HG02798 (cell line): ENCODE results near the gene NPC2.

Source experiments
- ATAC-seq: cut with Tn5 transposase; IDR thresholded peaks from one replicate; pipeline ENCODE4 v1.9.1; 2021; ENCODE audit warnings: mild to moderate bottlenecking; ENCODE audit not compliant: unreplicated experiment, poor library complexity

The NPC2 gene

DNA sequence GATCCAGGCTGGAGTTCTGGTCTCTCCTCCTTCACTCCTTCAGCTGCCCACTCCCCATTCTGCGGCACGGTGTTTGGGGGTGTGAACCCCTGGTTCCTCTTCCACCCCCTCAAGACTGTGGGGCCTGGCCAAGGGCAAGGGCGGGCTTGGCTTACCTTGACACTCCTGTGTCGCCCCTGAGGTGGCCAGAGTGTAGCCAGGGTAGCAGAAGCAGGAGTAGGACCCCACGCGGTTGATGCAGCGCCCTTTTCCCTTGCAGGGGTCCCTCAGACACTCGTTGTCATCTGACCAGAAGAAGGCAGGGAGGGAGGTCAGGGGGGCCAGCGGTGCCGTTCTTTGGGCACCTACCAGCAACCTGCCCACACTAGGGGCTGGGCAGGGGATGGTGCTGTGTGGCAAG lies 28.7 kb upstream of the NPC2 start:
- ATAC-seq: no peak

DNA sequence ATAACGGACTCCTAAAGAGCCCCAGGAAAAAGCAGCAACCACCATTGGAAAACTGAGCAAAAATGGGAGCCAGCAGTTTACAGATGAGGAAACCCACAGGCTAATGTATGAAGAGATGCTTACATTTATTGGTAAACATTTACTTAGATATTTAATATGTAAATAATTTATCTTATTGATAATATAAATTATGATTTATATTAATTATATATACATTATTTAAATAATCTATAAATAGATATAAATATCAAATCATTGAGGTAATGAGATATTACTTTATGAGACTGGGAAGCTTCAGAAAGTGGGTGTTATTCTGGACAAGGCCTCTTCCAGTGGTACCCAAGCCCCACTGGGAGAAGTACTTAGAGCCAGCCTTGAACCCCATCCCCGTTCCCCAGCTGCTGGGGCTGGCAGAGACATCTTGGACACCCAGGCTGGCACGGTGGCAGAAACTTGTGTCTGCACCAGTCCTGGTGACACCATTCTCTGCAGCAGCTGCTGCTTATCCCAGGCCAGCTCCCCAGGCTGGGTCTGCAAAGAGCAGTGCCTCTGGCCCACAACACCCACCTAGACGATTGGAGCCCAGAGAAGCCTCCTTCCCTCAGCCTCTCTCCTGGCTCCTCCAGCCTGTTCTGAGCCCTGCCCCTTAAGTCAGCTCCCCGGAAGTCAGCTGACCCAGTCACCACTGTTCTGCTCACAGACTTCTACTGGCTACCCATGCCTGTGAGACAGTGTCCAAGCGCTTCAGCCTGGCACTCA lies 26.4 kb upstream of the NPC2 start:
- ATAC-seq: no peak

GRCh38 chr14:74518221-74518620 lies 25.1 kb upstream of the NPC2 start:
- no peak for ATAC-seq

GRCh38 chr14:74517731-74518130 lies 24.6 kb upstream of the NPC2 start:
- ATAC-seq: no peak

DNA sequence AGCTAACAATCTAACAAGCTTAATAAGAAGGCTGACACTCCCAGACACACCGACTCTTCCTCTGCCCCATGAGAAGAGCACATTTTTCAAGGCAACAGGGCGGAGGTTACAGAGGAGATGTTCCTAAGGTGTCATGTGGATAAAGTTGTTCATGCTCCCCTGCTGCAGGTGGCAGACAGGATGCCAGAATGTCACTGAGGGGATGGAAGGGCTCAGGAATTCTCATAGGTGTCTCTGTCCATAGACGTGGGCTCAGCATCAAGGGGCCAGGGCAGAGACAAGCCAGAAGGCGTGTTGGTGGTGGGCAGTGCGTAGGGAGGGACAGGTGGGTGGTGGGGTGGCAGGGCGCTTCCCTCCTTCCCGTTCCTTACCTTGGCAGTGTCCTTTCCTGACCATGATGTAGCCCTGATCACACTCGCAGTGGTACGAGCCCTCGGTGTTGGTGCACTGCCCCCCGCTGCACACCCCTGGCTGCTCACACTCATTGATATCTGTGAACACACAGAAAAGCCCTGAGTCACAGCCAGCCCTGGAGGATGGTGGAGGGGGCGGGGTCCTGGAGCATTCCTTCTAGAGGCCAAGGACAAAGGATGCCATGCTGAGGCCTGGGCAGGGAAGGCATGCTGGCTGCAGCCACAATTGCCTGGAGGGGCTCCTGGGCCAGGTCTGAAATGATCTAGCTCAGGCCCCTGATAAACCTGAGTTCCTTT lies 23.5 kb upstream of the NPC2 start:
- no peak for ATAC-seq

- no peak for ATAC-seq
These were observed 22.8 kb upstream of the NPC2 start for GRCh38 chr14:74515891-74516412.

DNA sequence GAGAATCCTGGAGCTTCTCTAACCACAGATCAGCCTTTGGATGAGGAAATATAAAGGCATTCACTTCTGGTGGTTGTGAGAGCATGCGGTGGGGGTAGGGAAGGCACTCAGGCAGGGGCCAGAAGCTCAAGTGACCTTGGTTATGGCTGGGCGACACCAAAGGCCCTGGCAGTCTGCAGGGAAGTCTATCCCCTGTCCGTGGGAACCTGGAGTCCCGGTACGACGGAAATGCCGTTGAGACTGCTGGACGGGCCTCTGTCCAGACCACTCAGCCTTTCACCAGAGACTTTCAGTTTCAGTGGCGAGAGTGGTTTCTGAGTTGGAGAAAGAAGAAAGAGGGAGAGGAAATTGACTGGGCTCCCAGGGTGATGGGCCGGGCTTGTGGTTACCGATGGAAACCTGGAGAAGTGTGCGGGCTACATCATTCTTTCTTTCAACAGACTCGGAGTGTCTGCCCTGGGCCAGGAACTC lies 21.4 kb upstream of the NPC2 start:
- no peak for ATAC-seq

DNA sequence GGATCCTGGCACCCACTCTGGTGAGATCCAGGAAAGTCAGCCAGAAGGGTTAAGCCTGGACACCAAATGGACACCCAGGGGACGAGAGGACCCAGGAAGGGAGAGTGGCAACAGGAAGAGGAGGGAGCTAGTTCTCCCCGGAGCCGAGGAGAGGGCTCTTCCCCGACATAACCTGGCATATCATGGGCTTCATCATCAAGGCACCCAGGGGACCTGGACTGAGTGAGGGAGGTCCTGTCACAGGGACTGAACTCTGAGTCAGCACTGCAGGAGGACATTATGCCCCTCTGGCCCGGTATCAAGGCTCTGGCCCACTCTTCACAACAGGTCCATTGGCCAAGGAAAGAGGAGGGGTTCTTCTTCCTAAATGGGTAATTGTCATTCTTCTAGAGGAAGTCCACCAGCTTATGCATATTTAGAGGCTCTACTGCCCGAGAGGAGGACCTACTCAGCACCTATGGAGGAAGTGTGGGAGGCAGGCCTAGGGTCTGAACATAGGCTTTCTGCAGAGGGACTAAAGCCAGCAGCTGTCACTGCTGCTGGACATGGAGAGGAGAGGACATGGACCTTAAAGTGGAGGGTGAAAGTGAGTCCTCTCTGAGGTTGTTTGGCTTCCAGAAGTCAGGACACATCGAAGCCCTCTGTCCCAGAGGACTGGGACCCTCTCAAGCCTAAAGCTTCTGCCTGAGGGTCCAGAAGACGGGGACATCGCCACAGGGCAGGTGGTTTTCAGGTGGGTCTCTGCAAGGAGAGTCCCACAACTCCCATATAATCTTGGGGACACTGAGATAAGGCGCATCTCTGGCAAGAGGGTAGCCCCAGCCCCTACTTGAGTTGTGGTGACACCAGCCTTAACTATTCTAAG lies 19.1 kb upstream of the NPC2 start:
- ATAC-seq: no peak

- ATAC-seq: no peak
These were observed 17.9 kb upstream of the NPC2 start for GRCh38 chr14:74510959-74511409.

DNA sequence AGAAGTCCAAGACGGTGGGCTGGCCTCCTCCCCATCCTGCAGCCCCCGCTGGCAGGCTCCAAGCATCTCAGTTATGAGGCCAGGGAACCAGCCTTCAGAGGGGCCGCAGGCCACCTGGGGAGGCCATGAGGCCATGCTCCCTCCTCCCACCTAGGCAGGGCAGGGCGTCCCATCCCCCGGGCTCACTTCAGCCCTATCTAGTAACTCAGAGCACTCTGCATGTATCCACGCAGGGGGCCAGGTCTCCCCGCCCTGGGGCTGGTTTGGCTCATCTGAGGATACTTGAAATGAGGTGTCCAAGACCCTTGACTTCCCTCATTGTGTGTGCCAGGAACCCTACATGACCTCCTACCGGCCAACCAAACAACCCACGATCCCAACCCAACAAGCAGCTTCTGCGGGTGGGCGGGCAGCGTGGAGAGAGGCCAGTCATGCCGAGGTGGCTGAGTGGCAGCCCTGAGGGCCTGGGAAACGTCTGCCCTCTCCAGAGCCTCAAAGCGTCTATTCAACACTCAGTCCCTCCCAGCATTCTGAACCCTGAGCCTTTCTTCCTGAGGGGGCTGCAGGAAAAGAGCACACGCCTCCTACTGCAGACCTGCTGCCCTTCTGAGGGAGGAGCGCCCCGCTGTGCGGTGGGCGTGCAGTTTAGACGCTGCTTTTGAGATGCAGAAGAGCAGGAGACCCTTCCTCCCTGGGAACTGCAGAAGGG lies 17.3 kb upstream of the NPC2 start:
- ATAC-seq: no peak

DNA sequence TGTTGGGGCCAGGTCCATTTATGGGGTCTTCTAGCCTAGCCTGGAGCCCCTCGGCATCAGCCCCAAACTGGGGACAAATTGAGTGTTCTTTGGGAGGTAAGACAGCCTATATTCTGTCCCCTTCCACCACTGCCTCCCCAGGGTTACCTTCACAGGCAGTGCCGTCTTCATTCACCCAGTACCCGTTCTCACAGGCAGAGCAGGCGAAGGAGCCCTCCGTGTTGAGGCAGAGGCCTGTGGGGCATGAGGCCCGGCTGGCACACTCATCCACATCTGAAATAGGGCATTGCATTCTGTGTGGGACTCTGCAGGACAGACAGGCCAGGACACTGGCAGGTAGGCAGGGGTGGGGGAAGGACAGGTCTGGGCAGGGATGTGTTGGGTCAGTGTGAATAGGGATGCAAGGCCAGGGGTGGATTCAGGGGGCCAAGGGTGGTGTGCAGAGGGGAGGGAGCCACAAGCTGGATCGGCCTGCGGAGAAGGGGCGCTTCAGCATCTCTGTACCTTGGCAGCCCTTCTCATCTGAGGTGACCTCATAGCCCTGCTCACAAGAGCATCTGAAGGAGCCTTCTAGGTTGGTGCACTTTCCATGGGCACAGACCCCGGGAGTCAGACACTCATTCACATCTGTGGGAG lies 16.6 kb upstream of the NPC2 start:
- ATAC-seq: no peak

GRCh38 chr14:74508844-74509428 lies 15.8 kb upstream of the NPC2 start:
- no peak for ATAC-seq

DNA sequence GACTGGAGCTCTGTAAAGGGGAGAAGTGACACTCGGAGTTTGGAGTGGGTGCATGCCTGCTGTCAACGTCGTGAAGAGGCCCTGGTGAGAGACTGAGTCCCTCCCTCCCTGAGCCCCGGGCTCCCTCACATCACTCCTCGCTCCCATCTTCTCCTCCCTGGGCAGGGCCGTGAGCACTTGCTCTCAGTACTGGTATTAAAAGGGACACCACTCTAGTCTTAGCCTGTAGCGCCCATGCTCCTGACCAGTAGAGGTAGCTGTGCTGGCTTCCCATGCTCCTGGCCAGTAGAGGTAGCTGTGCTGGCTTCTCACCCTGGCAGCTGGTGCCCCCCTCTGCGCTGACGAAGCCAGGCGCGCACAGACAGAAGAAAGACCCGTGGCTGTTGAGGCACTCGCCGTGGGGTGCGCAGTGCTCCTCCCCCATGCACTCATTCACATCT lies 15.2 kb upstream of the NPC2 start:
- ATAC-seq: no peak

DNA sequence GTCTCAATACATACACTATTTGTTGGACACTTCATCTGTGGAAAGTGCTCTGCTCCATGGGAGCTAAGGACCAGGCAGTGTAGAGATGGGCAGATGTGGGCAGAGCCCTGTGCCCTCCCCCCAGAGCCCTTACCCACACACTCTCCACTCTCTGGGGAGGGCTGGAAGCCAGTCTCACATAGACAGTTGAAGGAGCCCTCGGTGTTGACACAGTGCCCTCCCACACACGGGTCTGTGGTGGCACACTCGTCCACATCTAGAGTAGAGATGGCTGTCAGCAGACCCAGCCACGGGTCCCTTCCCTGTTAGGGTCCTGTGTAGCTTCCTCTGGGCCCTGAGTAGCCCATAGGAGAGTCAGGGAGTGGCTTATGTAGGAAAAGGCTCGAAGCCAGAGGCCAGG lies 14.7 kb upstream of the NPC2 start:
- ATAC-seq: no peak

GRCh38 chr14:74507085-74507484 lies 14.0 kb upstream of the NPC2 start:
- ATAC-seq: no peak

DNA sequence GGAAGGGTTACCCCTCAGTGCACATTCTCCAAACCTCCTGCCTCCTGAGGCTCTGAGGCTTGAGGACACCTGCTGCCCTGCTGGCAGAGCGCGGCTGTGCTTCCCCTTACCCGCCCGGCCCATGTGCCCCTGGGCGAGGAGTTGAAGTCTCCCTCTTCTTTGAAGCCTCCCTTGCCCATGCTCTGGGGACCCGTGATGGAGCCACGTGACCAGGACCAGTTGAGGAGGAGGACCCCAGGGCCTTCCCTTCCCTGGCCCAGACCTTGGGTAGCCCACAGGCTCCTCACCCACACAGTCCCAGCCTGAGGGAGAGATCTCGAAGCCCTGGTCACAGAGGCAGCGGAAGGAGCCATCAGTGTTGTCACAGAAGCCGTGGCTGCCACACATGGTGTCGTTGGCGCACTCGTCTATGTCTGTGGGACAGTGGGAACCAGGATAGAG lies 13.3 kb upstream of the NPC2 start:
- ATAC-seq: no peak

- ATAC-seq: no peak
These were observed 12.7 kb upstream of the NPC2 start for GRCh38 chr14:74505831-74506230.

DNA sequence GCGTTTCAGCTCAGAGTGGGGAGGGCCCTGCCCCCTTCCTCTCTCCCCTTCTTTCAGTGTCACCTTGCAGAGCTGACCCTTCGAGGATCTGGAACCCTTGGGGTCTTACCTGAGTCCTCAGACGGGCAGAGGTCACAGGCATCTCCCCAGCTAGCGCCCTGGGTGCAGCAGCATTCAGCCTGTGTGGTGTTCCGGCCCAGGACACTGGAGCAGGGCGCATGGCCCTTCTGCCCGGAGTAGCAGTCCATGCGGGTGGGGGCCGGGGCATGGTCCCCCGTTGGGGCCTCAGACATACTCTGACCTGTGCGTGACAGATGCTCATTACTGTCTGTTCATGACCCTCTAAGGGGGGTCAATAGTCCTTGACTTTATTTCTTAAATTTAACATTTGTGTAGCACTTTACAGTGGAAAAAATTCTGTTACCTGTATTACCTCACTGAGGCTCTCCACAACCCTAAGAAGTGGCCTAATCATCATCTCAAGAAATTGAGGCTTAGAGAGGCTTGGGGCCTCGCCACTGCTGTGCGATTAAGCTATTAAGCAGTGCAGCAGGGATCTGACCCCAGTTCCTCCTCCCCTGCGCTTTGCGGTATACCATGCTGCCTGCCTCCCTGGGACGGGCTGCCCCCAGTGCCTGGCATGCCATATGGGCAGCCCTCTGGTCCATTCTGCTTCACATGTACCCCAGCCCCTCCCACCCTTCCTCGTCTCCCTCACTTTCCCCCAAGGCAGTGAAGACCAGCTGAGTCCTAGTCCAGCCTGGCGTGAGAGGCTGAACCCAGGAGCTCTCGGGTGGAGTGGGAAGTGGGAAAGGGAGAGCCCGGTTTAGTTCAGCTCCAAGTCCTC lies 12.0 kb upstream of the NPC2 start:
- ATAC-seq: no peak
